HG02884 (cell line): ENCODE data around the gene DCN.

Source experiments
- ATAC-seq: cut with Tn5 transposase; IDR thresholded peaks from one replicate; pipeline ENCODE4 v1.9.1; 2021; ENCODE audit warnings: mild to moderate bottlenecking, moderate library complexity; ENCODE audit not compliant: unreplicated experiment

The DCN gene

DNA sequence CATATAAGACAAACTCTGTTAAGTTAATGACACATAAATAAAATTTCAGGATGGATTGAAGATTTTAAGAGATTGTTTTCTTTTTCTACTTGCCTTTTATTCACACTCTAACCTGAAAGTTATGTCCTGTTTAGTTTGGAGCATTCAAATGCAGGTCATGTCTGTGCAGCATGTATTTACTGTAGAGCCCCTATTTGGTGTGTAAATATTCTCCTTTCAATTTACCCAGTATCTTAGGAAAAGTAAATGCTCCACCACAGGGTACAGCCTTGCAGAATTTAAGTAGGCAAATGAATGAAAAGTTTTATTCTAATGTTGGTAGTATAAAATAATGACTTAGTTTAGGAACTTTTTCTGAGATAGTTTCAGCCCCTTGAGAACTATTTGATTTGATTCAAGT lies 6.2 kb upstream of the DCN start:
- ATAC-seq, result no peak

DNA sequence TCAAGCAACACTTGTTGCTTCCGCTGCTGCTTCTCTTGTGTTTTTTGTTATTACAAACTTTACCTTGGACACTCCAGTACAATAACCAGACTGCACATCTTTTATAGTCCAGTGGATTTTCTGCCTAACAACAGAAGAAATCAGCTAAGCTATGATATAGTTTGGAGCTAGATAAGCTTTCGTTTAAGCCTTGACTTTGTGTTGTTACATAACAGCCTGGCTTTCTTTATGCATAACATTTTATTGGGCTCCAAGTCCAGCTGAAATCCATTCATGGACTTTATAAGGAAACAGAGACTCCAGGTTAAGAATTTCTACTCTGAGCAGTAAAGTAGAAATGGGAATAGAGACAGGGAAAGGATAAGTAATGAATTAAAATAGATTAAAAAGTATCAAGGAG lies 3.5 kb upstream of the DCN start:
- ATAC-seq, result no peak

DNA sequence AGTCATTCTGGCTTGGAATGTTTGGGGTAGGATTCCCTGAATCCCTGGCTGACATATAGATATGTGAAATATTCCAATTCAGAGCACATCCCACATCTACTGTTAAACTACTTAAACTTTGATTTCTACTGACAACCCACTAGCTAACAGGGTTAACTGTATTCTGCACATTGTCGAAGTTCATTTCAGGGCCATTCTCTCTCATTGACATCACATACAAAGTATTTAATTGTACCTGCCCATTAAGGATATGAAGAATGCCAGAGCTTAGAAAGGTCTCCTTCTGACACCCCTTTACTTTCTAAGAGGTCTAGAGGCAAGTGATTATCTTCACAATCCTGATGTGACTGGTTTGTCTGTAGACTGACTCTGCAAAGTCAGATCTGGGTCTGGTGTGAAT lies 2.8 kb upstream of the DCN start:
- ATAC-seq, result no peak

DNA sequence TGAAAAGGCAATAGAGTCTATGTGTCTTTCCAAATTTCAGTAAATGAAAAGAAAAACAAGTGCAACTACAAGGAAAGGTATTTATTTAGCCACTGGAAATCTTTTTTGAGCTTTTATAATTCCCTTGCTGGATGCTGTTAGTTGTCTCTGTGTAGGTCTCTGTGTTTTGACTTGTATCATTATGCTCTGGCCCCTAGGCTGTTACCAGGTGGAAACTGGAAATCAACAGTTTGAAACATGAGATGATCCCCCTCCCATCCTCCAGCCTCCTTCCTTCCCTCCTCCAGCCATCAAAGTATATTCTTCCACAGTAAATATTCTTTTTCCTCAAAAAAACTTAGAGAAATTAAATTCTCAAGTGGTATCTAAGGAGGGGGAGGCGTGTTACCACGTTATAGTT lies 934 bp upstream of the DCN start:
- no peak for ATAC-seq

DNA sequence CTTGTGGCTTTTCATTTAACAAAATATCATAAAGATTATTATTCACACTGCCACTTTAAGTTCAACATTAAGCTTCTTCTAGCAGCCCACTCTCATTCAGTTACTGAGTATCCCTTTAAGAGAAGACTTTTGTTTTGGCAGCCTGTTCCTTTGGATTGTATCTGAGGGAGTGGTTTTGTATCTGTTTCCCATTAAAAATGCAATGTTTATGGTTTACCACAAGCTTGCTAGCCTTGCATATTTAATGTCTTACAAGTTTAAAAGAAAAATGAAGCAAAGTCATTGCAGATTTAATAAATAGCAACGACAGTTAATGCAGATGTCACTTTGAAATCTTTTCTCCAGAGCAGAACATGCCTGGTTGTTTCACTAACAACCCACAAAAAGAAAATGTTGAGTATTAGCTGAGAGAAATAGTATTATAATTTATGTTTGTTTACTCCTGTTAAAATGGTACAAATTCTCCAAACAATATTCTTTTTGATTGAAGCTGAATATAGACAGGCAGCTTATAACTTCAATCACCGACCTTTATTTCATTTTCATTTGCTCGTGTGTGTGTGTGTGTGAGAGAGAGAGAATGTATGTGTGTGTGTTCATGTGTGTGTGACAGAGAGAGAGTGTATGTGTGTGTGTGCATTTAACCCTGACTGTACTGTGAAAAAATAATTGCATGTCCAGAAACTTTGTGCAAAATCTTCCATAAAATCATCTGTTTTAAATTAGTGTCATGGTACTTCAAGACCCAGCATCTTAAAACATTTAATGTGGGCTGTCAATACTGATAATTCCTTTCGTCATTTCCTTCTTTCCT lies 1.8 kb downstream of the DCN start:
- ATAC-seq, result no peak

DNA sequence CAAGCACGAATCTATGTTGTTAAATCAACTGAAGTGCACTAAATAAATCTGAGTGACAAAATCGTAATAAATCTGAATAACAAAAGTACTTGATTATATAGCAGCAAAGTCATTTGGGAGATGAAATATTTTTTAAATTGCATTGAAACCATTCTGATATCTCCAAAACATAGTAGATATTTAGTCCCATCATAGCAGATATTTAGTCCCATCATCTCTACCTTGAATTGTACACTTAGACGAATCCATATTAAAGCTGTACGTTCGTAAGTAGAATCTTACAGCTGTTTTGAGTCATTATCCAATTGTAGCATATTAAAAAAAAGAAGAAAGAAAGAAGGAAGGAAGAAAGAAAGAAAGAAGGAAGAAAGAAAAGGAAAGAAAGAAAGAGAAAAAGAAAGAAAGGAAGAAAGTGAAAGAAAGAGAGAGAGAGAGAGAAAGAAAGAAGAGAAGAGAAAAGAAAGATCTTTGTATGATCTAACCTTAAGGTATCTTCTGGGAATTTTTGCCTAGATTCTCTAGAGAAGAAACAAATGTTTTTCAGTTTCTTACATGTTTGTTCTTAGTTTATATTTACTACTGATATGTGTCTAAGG lies 2.6 kb downstream of the DCN start:
- ATAC-seq, result no peak

- no peak for ATAC-seq
Observed at GRCh38 chr12:91179315-91179714, 3.3 kb downstream of the DCN start.

DNA sequence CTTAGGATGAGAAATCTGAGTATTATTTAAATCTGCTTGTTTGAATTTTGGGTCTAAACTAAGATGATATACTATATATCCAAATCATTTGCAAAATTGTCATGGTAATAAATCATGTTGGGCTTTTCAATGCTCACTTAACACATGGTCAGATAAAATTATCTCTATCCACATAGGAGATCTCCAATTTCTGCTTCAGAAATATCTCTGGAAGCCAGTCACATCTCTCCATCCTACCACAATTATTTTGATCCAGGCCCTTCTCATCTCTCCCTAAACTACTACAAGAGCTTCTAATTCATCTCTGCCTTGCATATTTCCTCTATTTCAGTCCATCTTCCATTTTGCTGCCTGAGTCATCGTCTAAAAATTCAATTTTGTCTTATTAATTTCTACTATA lies 3.8 kb downstream of the DCN start:
- no peak for ATAC-seq

DNA sequence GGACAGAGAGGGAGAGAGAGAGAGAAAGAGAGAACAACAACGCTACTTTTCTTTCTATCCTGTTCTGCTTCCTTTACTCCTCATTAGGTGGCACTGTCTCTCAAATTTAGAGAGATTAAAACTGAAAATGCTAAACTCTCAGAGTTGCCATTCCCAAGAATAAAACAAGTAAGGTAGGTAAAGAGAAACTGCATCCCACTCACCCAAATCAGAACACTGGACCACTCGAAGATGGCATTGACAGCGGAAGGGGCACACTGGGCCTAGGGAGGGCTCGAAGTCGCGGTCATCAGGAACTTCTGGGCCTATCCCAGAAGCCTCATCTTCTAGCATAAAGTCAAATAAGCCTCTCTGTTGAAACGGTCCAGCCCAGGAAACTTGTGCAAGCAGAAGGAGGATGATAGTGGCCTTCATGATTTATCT lies 4.5 kb downstream of the DCN start:
- no peak for ATAC-seq

DNA sequence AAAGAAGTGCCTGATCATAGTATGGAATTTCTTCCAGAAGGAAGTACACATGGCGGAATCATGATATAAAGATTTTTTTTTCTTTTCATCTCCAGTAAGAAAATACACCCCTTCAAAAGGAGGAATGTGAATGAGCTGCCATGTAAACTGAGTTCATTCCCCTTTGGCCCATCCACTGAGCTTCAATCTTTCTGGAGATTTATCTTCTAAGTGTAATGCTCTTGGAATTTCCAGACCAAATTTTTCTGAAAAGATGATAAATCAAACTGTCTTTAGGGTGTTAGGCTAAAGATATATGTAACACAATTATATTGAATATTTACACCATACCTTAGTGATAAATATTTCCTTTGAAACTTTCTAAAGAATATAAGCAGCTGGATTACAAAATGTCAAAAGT lies 5.2 kb downstream of the DCN start:
- ATAC-seq, result no peak

DNA sequence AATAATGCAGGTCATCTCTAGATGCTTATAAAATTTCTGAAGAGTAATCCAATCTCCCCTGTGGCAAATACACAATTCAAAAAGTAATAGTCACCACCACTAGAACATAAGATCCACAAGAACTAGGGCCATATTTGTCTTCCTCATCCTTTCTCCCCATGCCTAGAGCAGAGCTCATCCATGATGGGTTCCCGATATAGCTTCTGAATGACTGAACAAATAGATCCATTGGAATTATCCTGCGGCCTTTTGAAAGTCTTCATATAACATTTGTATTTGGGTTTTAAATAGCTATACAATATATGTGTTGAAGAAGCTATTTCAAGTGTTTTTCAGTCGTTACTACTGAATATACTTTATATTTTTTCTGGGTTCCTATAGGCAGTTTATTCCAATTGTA lies 5.7 kb downstream of the DCN start:
- ATAC-seq, result no peak

DNA sequence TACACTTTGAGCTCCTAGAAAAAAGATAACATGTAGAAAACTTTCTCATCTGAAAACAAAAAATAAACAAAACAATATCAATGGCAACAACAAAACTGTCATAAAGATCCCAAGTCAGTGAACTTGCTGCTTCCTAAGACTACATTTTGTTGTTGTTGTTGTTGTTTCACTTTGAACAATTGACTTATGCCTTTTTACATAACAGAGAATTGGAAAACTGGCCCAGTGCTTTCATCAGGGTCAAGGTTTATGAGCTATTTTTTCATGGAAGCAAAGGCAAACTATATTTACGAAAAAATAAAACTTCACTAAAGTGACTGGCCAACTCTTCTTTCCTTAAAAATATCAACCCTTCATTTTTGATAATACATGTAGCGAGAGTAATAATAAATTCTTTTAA lies 6.3 kb downstream of the DCN start:
- no peak for ATAC-seq

GRCh38 chr12:91173124-91173523 lies 9.5 kb downstream of the DCN start:
- ATAC-seq, result no peak

DNA sequence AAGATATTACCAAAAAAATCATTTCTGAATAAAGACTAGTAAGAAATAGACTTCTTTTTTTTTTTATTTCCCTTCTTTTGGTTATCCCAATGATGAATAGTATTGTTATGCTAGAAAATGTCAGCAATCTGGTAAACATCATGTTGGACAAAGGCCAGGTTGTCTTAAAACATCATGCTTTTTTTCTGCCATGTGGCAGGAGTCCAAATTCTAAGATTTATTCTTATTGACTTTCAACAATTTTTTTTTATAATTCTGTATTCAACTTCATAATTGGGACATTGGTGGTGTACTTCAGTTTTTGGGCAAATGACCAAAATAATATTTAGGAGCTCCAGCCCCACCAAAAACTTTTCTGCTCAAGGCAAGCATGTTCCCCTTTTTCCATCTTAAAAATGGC lies 10.5 kb downstream of the DCN start:
- ATAC-seq, result no peak

- no peak for ATAC-seq
Observed at GRCh38 chr12:91171476-91171875, 11.1 kb downstream of the DCN start.

- ATAC-seq, result no peak
Observed at GRCh38 chr12:91163116-91163515, 19.5 kb downstream of the DCN start.

DNA sequence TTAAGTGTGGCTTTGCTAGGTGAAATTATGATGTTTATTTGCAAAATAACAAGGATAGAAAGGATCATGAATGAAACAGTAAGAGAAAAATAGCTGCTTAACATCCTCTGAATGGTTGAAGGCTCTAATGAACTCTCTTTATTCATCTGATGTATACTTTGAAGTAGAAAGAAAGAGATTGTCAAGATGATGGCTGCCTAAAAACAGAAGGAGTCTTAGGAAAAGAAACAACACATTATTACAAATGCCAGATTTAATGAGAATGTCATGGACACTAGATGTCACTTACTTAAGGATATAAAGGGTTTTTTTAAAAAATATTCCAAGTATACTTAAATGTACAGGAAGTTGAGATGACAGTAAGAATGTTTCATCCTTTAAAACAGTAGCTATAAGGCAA lies 21.6 kb downstream of the DCN start:
- ATAC-seq, result no peak

- no peak for ATAC-seq
Observed at GRCh38 chr12:91155990-91156389, 26.6 kb downstream of the DCN start.

GRCh38 chr12:91154131-91154530 lies 28.5 kb downstream of the DCN start:
- no peak for ATAC-seq

DNA sequence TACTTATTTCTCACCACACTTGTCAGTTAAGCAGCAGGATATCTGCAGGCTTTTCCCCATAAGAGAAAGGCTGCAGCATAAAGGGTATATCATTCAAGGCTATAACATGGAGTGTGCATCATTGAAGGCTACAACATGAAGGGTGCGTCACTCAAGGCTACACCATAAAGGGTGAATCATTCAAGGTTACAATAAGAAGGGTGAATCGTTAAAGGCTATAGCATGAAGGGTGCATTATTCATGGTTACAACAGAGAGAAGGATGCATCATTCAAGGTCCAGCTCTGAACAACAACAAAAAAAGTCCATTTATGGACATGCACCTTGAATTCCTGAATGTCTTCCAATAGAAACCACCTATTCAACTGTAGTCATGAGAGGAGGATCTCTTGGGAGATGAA lies 38.6 kb downstream of the DCN start:
- no peak for ATAC-seq

DNA sequence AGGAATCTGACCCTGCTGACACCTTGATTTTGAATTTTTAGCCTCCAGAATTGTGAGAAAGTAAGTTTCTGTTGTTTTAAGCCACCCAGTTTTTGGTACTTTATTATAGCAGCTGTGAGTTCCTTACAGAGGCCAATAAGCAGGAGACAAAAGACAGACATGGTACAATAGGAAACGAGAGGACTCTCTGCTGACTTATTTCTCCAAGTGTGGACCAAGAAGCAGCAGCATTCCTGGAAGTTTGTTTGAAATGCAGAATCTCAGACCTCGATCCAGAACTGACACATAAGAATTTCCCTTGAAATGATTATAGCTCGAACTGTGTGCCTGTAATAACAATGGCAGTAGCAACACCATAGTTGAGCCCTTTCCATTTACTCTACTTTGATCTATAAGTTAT lies 39.4 kb downstream of the DCN start:
- ATAC-seq, result no peak

DNA sequence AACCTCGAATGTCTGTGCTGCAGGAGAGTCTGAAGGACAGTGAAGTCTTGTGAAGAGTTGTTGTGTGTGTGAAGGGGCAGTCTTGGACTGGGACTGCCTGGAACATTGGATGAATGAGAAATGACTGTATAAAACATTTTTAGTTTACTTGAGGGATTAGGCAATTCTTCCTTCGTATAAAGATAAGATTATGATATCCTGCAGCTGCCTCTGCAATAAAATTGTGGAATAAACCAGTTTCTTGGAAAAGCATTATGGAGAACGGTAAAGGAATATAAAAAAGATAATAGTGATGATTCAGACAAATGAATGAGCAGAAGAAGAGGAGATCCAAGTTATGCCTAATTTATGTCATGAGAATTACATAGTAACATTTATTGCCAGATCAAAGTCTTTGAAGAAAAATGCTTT lies 40.4 kb downstream of the DCN start:
- ATAC-seq, result no peak
